Measurements from ENCODE around the gene STX16. TPM values are rescaled to one million over a fixed set of nuclear protein-coding genes. Genes with fewer than 3 reads are reported as not detected.

STX16 gene
- total and polyA plus RNA-seq, 2 donors (not counting 1 experiment from before 2014, with no cell fraction given) = 110 to 117 TPM

DNA sequence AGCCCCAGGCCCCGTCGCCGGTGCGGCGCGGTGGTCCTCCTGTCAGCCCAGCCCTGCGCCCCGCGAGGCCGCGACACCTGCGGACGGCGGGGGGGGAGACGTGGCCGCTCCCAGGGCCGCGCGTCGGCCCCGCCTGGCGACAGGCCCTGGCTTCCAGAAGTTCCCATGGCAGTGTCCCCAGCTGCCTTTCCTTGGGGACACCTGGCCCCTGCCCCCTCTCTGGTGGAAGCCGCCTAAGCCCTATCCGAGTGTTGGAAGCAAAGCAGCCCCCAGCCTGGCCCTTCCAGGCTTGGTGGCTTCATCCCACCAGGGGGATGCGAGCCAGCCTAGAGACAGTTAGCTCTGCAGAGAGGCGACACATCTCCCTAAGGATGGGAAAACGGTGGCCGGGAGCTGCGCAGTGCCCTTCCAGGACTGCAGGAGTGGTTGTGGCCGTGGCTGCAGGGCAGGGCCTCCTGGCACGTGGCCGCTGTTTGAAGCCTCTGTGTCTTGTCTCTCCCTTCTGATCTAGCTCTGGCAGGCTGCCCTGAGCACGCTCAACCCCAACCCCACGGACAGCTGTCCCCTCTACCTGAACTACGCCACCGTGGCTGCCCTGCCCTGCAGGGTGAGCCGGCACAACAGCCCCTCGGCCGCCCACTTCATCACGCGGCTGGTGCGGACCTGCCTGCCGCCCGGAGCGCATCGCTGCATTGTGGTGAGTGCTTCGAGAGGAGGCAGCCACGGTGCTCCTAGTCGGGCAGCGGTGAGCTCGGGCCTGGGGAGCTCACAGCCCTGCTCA is 42.3 kb downstream of the STX16 start:
- Histone ChIP-seq H3K4me2 (replicated peaks; ENCODE audit: low read depth, low read length, poor library complexity, severe bottlenecking) (peak overlapping the region; percentile 90), H2AFZ (ENCODE audit: insufficient read depth, low read depth, low read length, poor library complexity, severe bottlenecking) (peak overlapping the region; percentile 60), H3K9ac (ENCODE audit: low read length) (peak overlapping the region; percentile 62), H3K4me3 (ENCODE audit: control extremely low read depth in 1 of 5, extremely low read depth in 1 of 5, insufficient read depth in 1 of 5, low read depth in 2 of 5, low read length in 4 of 5) (peak overlapping the region in 4 of 5 experiments; percentile 10 to 57 (median 48)), H3K27me3 (replicated peaks in 1 of 4; ENCODE audit: control extremely low read depth in 1 of 4, control insufficient read depth in 3 of 4, insufficient read depth in 4 of 4, low read length in 3 of 4) (no peaks in the 10 kb centered on the region), H3K4me1 (ENCODE audit: control insufficient read depth in 2 of 2, insufficient read depth in 2 of 2, low read length in 2 of 2) (peaks cover 8% of the 10 kb centered on the region in 2 donors), H4K20me1 (ENCODE audit: control insufficient read depth, insufficient read depth, low read length, poor library complexity, severe bottlenecking) (no peaks in the 10 kb centered on the region), H3K27ac (ENCODE audit: low read length in 2 of 2) (peak overlapping the region in 1 of 2 donors; percentile 47), H3K79me2 (ENCODE audit: control insufficient read depth, insufficient read depth, low read length) (peaks cover 2% of the 10 kb centered on the region), H3K9me3 (ENCODE audit: control extremely low read depth in 1 of 3, control insufficient read depth in 2 of 3, insufficient read depth in 1 of 3, low read length in 2 of 3) (no peaks in the 10 kb centered on the region), H3K36me3 (replicated peaks in 1 of 2; ENCODE audit: control extremely low read depth in 1 of 2, control insufficient read depth in 1 of 2, extremely low read depth in 1 of 2, insufficient read depth in 2 of 2, low read length in 1 of 2) (no peaks in the 10 kb centered on the region)
- intact Hi-C loops (cut with micrococcal nuclease) = loop anchor here (2.0 kb wide), 1 partner anchor 457 kb away; no protein-coding TSS in a partner anchor
- 50% methylated on average over 51 of the region's 51 CpGs for WGBS (ENCODE audit: insufficient coverage)
- ChIA-PET POLR2A (no interaction called here), CTCF (interaction anchor here (0.7 to 1.2 kb wide), 2 partner anchors 42 to 457 kb away, joined by 3 read pairs; partner anchors contain the start of gene STX16)
- TF ChIP-seq, protein P1, sequence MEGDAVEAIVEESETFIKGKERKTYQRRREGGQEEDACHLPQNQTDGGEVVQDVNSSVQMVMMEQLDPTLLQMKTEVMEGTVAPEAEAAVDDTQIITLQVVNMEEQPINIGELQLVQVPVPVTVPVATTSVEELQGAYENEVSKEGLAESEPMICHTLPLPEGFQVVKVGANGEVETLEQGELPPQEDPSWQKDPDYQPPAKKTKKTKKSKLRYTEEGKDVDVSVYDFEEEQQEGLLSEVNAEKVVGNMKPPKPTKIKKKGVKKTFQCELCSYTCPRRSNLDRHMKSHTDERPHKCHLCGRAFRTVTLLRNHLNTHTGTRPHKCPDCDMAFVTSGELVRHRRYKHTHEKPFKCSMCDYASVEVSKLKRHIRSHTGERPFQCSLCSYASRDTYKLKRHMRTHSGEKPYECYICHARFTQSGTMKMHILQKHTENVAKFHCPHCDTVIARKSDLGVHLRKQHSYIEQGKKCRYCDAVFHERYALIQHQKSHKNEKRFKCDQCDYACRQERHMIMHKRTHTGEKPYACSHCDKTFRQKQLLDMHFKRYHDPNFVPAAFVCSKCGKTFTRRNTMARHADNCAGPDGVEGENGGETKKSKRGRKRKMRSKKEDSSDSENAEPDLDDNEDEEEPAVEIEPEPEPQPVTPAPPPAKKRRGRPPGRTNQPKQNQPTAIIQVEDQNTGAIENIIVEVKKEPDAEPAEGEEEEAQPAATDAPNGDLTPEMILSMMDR (IDR thresholded peaks at IDR 0.05) = no peak
- TF ChIP-seq EZH2 (IDR thresholded peaks at IDR 0.05; ENCODE audit: borderline replicate concordance, insufficient read depth, low read depth, low read length, poor library complexity, severe bottlenecking) = no peak
- DNase-seq (peak; percentile 46), ATAC-seq (ENCODE audit: low read depth) (no peak)
- Mint-ChIP-seq H3K4me3 (peak overlapping the region; percentile 86), H3K9me3 (ENCODE audit: insufficient read depth) (no peaks in the 10 kb centered on the region), H3K4me1 (peaks cover 14% of the 10 kb centered on the region), H3K27ac (peak overlapping the region; percentile 80), H3K27me3 (no peaks in the 10 kb centered on the region)

All from B cell (primary cell).